A673 (cell line): ENCODE results near the gene AHNAK2. TPM values are rescaled to one million over a fixed set of nuclear protein-coding genes. Genes with fewer than 3 reads are reported as not detected.

Experiments used
- BruUV-seq: library from RNA; stranded (reverse); fragments of 400-500 nt; replicated peaks from 2 replicates; lab custom pipeline; 2021; lab: Mats Ljungman, UMichigan
- CTCF ChIA-PET: fragments of 300-600 bp; sonication (Branson Sonifier 250); formaldehyde crosslinking; loops from one replicate; lab custom pipeline; 2022; ENCODE audit warnings: antibody characterized with exemption; lab: Charles Lee
- POLR2A ChIA-PET: fragments of 300-600 bp; sonication (Branson Sonifier 250); formaldehyde crosslinking; loops from one replicate; lab custom pipeline; 2022; ENCODE audit warnings: antibody characterized with exemption; ENCODE audit not compliant: low non-redundant PET; lab: Charles Lee
- DNase-seq: peaks from one replicate; pipeline ENCODE4 v3.0.0-alpha.2; 2015; ENCODE audit warnings: low spot score
- H3K27ac ChIP-seq: fragments of 200-600 bp; sonication (generic); 2 replicates; pipeline ENCODE4 v1.5.1; 2016; ENCODE audit warnings: mixed run types, low read depth, mild to moderate bottlenecking, mixed read lengths, antibody characterized with exemption, low read length; ENCODE audit not compliant: poor library complexity, severe bottlenecking
- H3K27me3 ChIP-seq: fragments of 200-600 bp; sonication (generic); replicated peaks from 2 replicates; pipeline ENCODE4 v1.6.1; 2017; ENCODE audit warnings: mixed run types, low read depth, mild to moderate bottlenecking, mixed read lengths, antibody characterized with exemption, low read length; ENCODE audit not compliant: insufficient read depth, poor library complexity
- H3K36me3 ChIP-seq: fragments of 200-600 bp; sonication (generic); 2 replicates; pipeline ENCODE4 v1.6.1; 2016; ENCODE audit warnings: mixed run types, mild to moderate bottlenecking, mixed read lengths, antibody characterized with exemption, low read length; ENCODE audit not compliant: insufficient read depth, poor library complexity, severe bottlenecking
- H3K4me1 ChIP-seq: fragments of 200-600 bp; sonication (generic); 2 replicates; pipeline ENCODE4 v1.6.1; 2017; ENCODE audit warnings: mixed run types, mild to moderate bottlenecking, mixed read lengths, antibody characterized with exemption, low read length; ENCODE audit not compliant: insufficient read depth, poor library complexity, severe bottlenecking
- H3K4me3 ChIP-seq: fragments of 200-600 bp; sonication (generic); 2 replicates; pipeline ENCODE4 v1.5.1; 2016; ENCODE audit warnings: low read depth, mixed run types, mild to moderate bottlenecking, mixed read lengths, low read length; ENCODE audit not compliant: poor library complexity, severe bottlenecking
- H3K9me3 ChIP-seq: fragments of 200-600 bp; sonication (generic); 2 replicates; pipeline ENCODE4 v1.6.1; 2016; ENCODE audit warnings: mixed run types, low read depth, mild to moderate bottlenecking, mixed read lengths, antibody characterized with exemption, low read length; ENCODE audit not compliant: poor library complexity, severe bottlenecking
- CTCF ChIP-seq: fragments of 300-800, 200-600 bp; sonication (generic); conservative IDR thresholded peaks from 2 replicates; pipeline ENCODE4 v1.5.1; 2017; ENCODE audit warnings: low read depth, mild to moderate bottlenecking, antibody characterized with exemption, low read length, moderate library complexity, mixed read lengths
- EZH2 ChIP-seq: fragments of 200-600 bp; sonication (generic); IDR thresholded peaks from 2 replicates; pipeline ENCODE4 v1.6.1; 2017; ENCODE audit warnings: borderline replicate concordance, low read depth, mild to moderate bottlenecking, mixed read lengths, antibody characterized with exemption, low read length; ENCODE audit not compliant: poor library complexity, severe bottlenecking
- intact Hi-C: fragments of 100-400 bp; cut with micrococcal nuclease; formaldehyde crosslinking; loops from one replicate; pipeline ENCODE4 v1.10.0; 2022; ENCODE audit not compliant: unreplicated experiment
- total RNA-seq: library from RNA; stranded (reverse); gene quantifications from 2 replicates; pipeline ENCODE4 v1.2.3, GENCODE V29; 2021

Gene AHNAK2
- total RNA-seq, 1 experiment from 2014 or later, result 0.56 TPM

- peaks cover 12% of the 10 kb centered on the region for H3K4me1 ChIP-seq
- no peaks in the 10 kb centered on the region for H3K9me3 ChIP-seq
- peak; percentile 60 for DNase-seq
- H3K4me3 ChIP-seq, result no peak overlapping the region
- ChIA-PET CTCF (no interaction called here), POLR2A (no interaction called here)
- TF ChIP-seq CTCF, result no peak
- no peak for TF ChIP-seq EZH2
- no peak overlapping the region for H3K27ac ChIP-seq
- H3K36me3 ChIP-seq, result no peaks in the 10 kb centered on the region
- intact Hi-C loops, result no loop called here
- BruUV-seq, result no TSS peak
- H3K27me3 ChIP-seq, result no peaks in the 10 kb centered on the region
Measured at GRCh38 chr14:104968153-104968527, 10.0 kb downstream of the AHNAK2 start.

GRCh38 chr14:104967386-104968152, 10.6 kb downstream of the AHNAK2 start:
- H3K4me1 ChIP-seq, result peaks cover 12% of the 10 kb centered on the region
- no peaks in the 10 kb centered on the region for H3K27me3 ChIP-seq
- no TSS peak for BruUV-seq
- intact Hi-C loops, result no loop called here
- H3K9me3 ChIP-seq, result no peaks in the 10 kb centered on the region
- ChIA-PET POLR2A (no interaction called here), CTCF (no interaction called here)
- TF ChIP-seq CTCF (no peak), EZH2 (no peak)
- DNase-seq, result no peak
- no peaks in the 10 kb centered on the region for H3K36me3 ChIP-seq
- no peak overlapping the region for H3K4me3 ChIP-seq
- no peak overlapping the region for H3K27ac ChIP-seq

- Histone ChIP-seq H3K27ac (no peak overlapping the region), H3K27me3 (no peaks in the 10 kb centered on the region), H3K4me3 (no peak overlapping the region), H3K4me1 (peaks cover 12% of the 10 kb centered on the region), H3K9me3 (no peaks in the 10 kb centered on the region), H3K36me3 (no peaks in the 10 kb centered on the region)
- no peak for DNase-seq
- no TSS peak for BruUV-seq
- TF ChIP-seq EZH2 (no peak), CTCF (no peak)
- intact Hi-C loops, result no loop called here
- POLR2A ChIA-PET, result no interaction called here
- CTCF ChIA-PET, result no interaction called here
Measured at GRCh38 chr14:104966981-104967385, 11.2 kb downstream of the AHNAK2 start.
